NK-92 (cell line): ENCODE data around the gene FAM89A.
"Not testable (repeated sequence)": the region's sequence is repeated elsewhere in the genome, so short reads cannot be mapped to it uniquely, and the experiment has no call there.

Source experiments
- DNase-seq: peaks from one replicate; lab custom pipeline; 2025; ENCODE audit not compliant: unreplicated experiment; lab: John Stamatoyannopoulos, UW

The FAM89A gene

GRCh38 chr1:231035799-231036198, 4.3 kb downstream of the FAM89A start:
- no peak for DNase-seq

DNA sequence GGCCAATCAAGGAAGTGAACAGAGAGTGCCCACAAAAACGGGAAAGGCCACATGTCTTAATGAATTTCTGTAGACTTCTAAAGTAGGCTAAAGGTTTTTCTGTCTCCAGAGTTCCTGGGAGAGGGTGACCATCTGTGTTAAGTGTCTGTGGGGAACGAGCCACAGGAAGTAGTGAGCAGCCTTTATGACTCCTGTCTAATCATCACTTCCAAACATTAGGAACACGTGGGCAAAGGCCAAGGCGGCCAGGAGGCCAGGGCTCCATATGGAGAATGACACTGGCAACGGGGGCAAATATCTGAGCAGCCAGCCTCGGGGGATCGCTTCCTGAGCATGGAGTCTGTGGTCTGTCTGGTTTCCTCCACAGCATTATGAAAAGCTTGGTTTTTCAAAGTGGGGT, 7.1 kb downstream of the FAM89A start:
- DNase-seq = no peak

- DNase-seq = no peak
Observed at GRCh38 chr1:231029841-231030240, 10.2 kb downstream of the FAM89A start.

- DNase-seq = not testable (repeated sequence)
Observed at GRCh38 chr1:231029247-231029646, 10.8 kb downstream of the FAM89A start.

GRCh38 chr1:231028682-231029081, 11.4 kb downstream of the FAM89A start:
- DNase-seq = no peak

DNA sequence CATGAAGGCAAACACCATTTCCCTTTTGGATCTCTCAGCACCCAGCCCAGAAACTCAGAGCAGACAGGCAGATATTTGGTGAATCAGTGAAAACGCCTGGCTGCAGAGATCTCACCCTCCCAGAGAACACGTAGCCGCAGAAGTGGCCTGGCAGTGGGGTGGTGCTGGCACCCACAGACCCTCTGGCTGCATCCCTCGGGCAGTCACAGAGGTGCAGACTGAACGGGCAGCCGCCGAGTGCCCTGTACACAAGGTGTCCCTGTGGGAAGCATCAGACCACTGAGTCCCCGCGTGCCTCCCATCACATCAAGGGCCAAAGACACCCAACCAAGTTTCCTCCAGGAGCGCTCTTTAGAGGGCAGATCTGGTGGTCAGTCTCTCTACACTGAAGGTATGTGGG, 12.1 kb downstream of the FAM89A start:
- no peak for DNase-seq

DNA sequence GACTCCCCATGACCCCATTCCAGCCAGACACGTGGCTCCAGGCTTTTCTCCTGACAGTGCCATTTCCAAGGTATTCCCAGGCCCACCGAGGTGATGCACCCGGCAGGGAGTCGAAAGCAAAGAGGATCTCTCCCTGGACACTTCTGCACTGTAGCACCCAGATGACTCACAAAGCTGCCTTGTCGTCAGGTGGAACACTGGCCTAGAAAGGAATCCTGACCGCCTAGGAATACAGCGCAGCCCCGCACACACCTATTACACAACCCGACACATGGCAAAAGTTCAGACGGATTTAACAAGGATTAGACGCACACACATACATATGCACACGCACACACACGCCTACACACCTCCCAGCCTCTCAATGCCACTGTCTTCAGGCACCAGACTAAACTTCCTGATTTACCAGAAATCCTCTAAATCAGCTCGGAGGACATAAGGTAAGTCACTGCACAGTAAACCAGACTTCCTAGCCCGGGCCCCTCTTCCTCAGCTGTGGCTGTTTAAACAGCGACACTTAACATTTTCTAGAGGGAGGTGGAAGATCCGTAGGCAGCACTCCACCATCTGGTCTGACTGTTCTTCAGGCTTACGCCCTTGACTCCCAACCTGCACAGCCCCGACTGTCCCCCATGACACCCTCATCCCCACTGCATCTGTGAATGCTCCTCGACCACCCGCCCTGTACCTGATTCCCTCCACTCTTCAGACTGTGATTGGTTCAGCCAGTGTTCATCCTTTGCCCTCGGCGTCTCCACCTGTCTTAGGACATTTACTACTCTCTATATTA, 12.7 kb downstream of the FAM89A start:
- no peak for DNase-seq

DNA sequence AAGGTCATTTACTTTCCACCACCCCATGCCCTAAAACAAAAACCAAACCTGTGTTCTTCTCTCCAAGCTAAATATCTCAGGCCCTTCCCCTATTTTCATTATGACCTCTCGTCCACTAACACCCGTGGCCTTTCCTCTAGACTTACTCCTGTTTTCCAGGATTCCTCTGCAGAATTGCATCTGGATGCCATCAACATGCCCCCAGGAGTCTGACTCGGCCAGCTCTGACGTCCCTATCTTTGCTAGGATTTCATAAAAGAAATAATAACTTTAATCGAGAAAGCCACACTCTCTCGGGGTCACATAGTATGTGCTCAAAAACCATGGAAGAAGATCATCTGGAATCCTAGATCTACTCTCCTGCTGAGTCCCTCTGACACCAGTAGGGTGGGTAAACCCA, 13.5 kb downstream of the FAM89A start:
- no peak for DNase-seq

DNA sequence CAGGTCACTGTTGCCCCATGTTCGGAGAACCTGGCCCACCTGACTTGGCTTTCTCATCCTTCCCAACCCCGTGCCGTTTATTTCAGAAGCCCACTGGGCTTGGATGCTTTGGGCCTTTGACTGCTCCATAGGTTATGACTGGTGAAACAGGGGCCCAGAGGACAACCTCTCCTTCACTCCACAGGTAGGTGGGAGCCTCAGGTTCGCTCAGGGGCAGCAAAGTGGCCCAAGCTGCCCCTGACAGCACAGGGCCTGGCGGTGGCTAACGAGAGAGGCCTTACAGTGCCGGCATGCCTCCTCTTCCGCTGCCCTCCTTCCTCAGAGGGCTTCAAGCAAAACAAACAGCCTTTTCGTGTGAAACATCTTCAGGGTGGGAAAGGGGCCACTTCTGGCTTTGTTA, 16.9 kb downstream of the FAM89A start:
- no peak for DNase-seq

DNA sequence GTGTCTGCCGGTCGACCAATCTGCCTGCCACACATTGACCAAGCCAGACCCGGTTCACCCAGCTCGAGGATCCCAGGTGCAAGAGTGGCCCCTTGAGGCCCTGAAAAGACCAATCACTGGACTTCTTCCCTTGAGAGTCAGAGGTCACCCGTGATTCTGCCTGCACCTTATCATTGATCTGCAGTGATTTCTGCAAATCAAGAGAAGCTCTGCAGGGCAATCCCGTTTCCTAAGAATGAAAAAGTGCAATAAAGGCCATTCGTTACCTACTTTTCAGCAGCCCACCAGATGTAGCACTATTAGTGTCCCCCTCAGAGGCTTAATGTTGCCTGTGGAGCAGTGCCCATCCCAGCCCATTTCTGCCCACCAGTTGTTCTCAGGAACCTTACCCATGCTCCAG, 17.5 kb downstream of the FAM89A start:
- not testable (repeated sequence) for DNase-seq

- DNase-seq = no peak
Observed at GRCh38 chr1:231021540-231022031, 18.5 kb downstream of the FAM89A start.

DNA sequence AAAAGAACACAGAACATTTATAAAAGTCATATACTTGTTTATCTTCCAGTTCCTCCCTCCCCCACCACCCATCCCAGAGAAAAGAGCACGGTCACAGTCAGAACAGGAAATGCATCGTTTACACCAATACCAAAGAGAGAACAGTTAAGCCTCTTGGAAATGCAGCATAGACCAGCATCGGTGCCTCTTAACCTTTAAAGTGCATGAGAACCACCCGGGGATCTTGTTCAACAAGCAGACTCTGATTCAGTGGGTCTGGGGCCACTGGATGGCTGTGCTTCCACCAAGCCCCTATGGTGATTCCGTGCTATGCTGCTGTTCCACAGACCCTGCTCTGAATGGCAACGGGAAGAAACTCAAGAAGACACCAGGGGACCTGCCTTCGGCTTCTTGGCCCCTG, 19.2 kb downstream of the FAM89A start:
- DNase-seq = no peak

GRCh38 chr1:231020139-231020601, 19.9 kb downstream of the FAM89A start:
- DNase-seq = no peak

GRCh38 chr1:231019711-231020110, 20.3 kb downstream of the FAM89A start:
- DNase-seq = no peak

- DNase-seq = no peak
Observed at GRCh38 chr1:231016966-231017365, 23.1 kb downstream of the FAM89A start.

GRCh38 chr1:231016234-231016633, 23.8 kb downstream of the FAM89A start:
- no peak for DNase-seq

- DNase-seq = no peak
Observed at GRCh38 chr1:231013391-231014015, 26.6 kb downstream of the FAM89A start.

- no peak for DNase-seq
Observed at GRCh38 chr1:231011963-231012362, 28.1 kb downstream of the FAM89A start.

DNA sequence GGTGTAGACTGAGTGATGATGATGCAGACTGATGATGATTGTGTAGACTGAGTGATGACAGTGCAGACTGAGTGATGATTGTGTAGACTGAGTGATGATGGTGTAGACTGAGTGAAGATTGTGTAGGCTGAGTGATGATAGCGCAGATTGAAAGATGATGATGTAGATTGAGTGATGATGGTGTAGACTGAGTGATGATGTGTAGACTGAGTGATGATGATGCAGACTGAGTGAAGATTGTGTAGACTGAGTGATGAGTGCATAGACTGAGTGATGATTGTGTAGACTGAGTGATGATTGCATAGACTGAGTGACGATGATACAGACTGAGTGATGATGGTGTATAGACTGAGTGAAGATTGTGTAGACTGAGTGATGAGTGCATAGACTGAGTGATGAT, 28.7 kb downstream of the FAM89A start:
- DNase-seq = no peak

- DNase-seq = not testable (repeated sequence)
Observed at GRCh38 chr1:231007535-231007934, 32.5 kb downstream of the FAM89A start.

DNA sequence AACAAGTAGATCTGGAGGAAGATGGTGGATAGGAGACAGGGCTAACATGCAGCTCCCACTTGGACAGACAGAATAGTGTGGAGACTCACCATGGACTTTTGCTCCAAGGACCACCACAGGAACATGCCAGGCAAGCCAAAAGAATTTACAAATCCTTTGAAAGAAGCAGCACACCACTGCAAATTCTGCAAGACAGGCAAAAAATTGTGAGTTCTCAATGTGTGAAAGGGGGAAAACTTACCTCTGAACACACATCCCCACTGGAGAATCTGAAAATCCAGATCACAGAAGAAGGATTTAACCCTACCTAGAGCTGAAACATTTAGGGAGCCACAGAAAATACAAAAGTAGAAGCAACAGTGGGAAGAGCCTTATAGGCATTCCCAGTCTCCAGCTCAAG, 38.2 kb downstream of the FAM89A start:
- no peak for DNase-seq

DNA sequence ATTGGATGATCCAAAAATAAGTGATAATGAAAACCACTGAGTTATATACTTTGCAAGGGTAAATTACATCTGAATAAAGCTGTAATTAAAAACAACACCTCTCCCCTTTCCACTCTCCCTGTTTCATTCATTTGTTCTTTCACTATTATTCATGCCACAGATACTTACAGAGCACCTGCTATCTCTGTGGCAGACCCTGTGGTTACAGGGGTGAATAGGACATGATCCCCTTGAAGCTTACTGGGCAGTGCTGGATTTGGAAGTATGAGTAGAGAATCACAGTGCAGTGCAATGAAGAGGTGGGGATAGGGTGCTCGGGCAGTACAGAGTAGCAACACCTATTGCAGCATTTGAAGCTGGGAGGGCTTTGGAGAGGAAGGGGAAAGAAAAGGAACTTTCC, 39.4 kb downstream of the FAM89A start:
- no peak for DNase-seq
